GM23248 (cell line): ENCODE data around the gene SESTD1.

ENCODE experiments used
- EZH2 ChIP-seq: fragments of 200-600 bp; sonication (generic); IDR thresholded peaks from 2 replicates; pipeline ENCODE4 v1.6.1; 2018; ENCODE audit warnings: antibody characterized with exemption, mild to moderate bottlenecking; ENCODE audit not compliant: insufficient read depth, poor library complexity, severe bottlenecking
- EZH2phosphoT487 ChIP-seq: fragments of 200-600 bp; sonication (generic); IDR thresholded peaks from 2 replicates; pipeline ENCODE4 v1.6.1; 2018; ENCODE audit warnings: antibody characterized with exemption, moderate library complexity, mild to moderate bottlenecking, low read depth; ENCODE audit not compliant: insufficient read depth

DNA sequence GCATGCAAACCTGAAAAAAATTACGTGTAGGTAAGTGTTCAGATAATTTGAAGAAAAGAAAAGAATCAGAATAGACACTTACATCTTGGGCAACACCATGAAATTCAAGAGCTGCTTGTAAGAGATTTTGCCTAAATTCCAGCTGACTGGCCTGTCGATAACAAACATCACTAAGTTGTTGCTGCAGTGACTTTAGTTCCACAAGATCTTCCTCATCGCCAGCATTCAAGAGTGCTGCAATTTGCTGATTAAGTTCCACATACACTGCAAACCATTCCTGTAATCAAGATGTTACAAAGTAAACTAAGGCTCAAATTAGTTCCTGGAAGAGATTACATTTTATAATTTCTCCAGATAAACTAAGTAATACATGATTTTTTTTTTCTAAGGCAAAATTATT is 140.3 kb downstream of the SESTD1 start:
- TF ChIP-seq EZH2 (no peak), EZH2phosphoT487 (no peak)
